AG09309 (cell line): ENCODE measurements around the gene THOC5.
"Not testable (repeated sequence)": the region's sequence is repeated elsewhere in the genome, so short reads cannot be mapped to it uniquely, and the experiment has no call there.

Experiments used
- DNase-seq: peaks from one replicate; pipeline ENCODE4 v3.0.0-alpha.2; 2010; ENCODE audit warnings: low read depth
- H3K4me3 ChIP-seq: 2 replicates; pipeline ENCODE4 v1.5.1; 2011; ENCODE audit warnings: mild to moderate bottlenecking, low read depth, low read length, moderate library complexity; ENCODE audit not compliant: control insufficient read depth
- TF ChIP-seq, protein P1 (sequence below): IDR thresholded peaks from 2 replicates; pipeline ENCODE4 v1.5.1; 2011; ENCODE audit warnings: mild to moderate bottlenecking, low read depth, low read length, inconsistent platforms; ENCODE audit not compliant: insufficient read depth, control insufficient read depth; ENCODE audit errors: missing control alignments

THOC5 gene

DNA sequence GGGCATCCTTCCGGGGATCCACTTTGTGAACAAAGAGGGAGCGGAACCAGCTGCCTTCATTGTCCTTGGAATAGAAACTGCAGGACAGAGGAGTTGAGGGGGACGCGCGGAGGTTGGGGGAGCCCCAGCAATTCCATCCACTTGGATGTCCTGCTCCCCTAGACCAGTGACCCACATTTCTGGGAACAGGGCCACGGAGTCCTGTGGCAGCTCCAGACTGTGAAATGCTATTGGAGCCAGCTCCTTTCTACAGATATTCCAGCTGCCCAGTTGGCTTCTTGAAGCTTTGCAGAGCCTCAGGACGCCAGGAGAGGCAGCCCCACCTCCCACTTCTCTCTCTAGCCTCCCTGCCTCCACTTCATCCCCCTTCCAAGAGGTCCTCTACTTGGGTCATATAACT lies 16.9 kb upstream of the THOC5 start:
- TF ChIP-seq, protein P1, sequence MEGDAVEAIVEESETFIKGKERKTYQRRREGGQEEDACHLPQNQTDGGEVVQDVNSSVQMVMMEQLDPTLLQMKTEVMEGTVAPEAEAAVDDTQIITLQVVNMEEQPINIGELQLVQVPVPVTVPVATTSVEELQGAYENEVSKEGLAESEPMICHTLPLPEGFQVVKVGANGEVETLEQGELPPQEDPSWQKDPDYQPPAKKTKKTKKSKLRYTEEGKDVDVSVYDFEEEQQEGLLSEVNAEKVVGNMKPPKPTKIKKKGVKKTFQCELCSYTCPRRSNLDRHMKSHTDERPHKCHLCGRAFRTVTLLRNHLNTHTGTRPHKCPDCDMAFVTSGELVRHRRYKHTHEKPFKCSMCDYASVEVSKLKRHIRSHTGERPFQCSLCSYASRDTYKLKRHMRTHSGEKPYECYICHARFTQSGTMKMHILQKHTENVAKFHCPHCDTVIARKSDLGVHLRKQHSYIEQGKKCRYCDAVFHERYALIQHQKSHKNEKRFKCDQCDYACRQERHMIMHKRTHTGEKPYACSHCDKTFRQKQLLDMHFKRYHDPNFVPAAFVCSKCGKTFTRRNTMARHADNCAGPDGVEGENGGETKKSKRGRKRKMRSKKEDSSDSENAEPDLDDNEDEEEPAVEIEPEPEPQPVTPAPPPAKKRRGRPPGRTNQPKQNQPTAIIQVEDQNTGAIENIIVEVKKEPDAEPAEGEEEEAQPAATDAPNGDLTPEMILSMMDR = no peak
- H3K4me3 ChIP-seq = no peak overlapping the region
- no peak for DNase-seq

DNA sequence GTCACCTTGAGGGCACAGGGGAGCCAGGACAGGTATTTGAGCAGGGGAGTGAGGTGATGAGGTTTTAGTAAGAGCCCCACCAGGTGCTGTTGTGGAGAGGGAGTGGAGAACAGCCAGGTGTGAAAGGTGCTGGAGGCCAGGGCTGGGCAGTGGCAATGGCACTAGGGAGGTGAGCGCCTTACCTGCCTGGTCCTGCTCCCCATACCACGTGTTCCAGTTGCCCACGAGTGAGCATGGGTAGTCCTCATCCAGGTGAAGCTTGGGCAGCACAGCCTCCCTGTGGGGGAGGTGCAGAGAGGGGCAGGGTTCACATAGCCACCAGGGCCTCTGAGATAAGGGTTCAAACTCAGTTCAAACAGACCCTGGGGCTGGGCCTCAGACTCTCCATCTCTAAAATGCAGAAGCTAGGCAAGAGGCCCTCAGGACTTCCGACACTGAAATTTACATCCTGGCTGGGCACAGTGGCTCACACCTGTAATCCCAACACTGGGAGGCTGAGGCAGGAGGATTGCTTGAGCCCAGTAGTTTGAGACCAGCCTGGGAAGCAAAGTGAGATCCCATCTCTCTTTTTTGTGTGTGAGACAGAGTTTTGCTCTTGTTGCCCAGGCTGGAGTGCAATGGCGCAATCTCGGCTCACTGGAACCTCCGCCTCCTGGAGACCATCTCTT lies 15.6 kb upstream of the THOC5 start:
- no peak for DNase-seq

DNA sequence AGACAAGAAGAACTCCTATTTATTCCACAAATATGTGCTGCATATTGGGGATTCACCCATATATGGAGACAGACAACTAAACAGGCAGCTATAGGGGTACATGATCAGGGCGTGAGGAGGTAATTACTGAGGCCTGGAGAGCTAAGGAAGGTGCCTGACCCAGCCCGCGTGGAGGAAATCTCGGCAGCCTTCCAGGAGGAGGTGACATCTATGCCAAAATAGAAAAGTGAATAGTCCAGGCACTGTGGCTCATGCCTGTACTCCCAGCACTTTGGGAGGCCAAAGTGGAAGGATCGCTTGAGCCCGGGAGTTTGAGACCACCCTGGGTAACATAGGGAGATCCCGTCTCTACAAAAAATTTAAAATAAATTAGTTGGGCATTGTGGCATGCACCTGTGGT lies 13.8 kb upstream of the THOC5 start:
- H3K4me3 ChIP-seq = no peak overlapping the region
- no peak for DNase-seq
- TF ChIP-seq, protein P1 = no peak

More for the DNA sequence above, 15.6 kb upstream of the THOC5 start:
- TF ChIP-seq, protein P1 = no peak
- H3K4me3 ChIP-seq = no peak overlapping the region

DNA sequence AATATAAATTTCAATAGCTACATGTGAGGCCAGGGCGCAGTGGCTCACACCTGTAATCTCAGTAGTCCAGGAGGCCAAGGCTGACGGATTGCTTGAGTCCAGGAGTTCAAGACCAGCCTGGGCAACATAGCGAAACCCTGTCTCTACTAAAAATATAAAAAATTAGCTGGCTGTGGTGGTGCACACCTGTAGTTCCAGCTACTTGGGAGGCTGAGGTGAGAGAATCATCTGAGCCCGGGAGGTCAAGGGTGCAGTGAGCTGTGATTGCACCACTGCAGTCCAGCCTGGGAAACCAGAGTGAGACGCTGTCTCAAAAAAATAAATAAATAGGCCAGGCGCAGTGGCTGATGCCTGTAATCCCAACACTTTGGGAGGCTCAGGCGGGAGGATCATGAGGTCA lies 13.0 kb upstream of the THOC5 start:
- not testable (repeated sequence) for H3K4me3 ChIP-seq, DNase-seq

DNA sequence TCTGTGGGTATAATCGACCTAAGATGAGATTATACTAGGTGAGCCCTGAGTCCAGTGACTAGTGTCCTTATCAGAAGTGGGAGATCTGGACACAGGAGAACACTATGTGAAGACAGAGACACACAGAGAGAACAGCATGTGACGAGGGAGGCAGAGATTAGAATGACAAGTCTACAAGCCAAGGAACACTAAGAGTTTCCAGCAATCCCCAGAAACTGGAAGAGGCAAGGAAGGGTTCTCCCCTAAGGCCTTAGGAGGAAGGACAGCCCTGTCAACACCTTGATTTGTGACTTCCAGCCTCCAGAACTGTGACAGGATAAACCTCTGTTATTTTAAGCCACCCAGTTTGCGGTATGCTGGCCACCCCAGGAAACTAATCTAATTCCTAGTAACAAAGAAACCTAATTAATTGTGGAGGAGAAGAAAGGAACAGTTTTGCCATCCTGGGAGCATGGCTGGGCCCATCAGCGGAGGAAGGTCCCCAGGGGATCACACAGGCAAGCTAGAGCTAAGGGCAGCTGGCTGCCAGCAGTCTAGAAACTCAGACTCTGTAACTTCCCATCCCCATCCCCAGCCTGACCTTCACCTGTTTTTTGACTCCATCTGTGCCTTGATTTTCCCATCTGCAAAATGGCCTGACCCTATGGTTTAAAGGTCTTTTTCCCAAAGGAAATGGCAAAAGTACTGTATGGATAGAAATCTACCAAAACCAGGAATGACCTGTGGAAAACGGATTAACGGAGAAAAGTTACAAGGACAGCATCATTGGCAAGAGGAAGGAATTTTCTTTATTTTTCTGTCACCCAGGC lies 10.3 kb upstream of the THOC5 start:
- TF ChIP-seq, protein P1 = no peak
- no peak for DNase-seq
- no peak overlapping the region for H3K4me3 ChIP-seq

DNA sequence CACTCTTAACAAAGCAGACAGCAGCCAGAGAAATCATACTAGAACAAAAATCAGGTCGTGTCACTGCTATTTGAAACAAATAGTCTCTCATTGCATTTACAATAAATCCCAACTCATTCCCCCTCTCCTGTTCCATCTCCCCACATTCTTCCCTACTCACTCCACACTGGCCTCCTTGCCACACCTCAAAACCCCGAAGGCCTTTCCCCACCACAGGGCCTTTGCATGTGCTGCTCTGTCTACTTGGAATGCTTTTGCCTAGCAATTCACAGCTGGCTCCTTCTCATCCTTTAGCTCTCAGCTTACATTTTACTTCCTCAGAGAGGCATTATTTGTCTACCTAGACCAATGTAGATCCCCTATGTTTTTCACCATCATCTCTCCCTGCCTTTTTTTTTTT lies 6.3 kb upstream of the THOC5 start:
- no peak overlapping the region for H3K4me3 ChIP-seq
- TF ChIP-seq, protein P1 = no peak
- DNase-seq = no peak

DNA sequence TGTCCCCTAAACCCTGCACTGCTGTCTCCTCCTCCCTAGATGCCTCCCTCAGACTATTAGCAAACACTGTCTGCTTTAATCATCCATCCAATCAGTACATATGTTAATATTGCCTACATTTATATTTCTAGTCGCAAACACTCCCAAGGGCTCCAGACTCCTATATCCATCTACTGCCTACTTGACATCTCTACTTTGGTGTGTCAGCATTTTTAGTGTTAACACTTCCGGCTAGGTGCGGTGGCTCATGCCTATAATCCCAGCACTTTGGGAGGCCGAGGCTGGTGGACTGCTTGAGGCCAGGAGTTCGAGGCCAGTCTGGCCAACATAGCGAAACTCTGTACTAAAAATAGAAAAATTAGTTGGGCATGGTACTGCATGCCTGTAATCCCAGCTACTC lies 5.5 kb upstream of the THOC5 start:
- no peak overlapping the region for H3K4me3 ChIP-seq
- TF ChIP-seq, protein P1 = no peak
- no peak for DNase-seq
